CD4-positive, alpha-beta T cell treated with Interleukin-4 for 4 hours (primary cell): Measurements from ENCODE around the gene PCDHGA3.
"Not testable (repeated sequence)": the region's sequence is repeated elsewhere in the genome, so short reads cannot be mapped to it uniquely, and the experiment has no call there.

Experiments used
- DNase-seq: peaks from one replicate; pipeline ENCODE4 v3.0.0-alpha.2; 2020

The PCDHGA3 gene

DNA sequence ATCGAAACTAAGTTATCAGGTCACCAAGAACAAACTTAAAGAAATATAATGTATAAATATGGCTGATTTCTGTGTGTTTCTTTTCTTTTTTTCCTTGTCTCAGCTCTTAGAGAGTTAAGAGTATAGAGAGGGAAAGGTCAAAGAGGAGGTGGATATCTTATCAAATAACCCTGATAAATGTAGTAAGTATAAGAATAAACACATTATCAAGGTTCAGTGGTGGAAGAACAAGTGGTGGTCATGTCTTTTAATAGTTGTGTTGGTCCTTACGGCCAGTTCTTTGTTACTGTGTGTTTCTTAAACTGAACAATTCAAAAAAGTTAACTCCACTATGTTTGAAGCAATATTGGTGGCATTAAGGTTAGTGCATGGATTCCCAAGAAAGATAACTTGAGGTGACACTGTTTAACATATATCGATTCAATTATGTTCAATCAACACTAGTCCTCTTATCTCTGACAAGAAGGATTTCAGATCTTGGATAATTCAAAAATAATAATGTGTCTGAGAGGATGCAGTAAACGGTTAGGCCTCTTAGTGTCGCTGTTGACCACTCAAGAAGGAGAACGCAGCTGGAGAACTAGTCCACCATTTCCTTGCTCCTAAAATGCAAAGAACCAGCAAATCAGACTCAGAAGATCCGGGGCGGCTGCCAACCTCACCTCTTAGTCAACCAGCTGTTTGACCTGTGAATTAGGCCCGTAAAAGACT, at the start of gene PCDHGA3:
TSS of gene PCDHGA3 (plus strand) at position 588 of the 711 bp plus-strand sequence. CDS start 205 bp downstream, outside the sequence.
- DNase-seq, result no peak

DNA sequence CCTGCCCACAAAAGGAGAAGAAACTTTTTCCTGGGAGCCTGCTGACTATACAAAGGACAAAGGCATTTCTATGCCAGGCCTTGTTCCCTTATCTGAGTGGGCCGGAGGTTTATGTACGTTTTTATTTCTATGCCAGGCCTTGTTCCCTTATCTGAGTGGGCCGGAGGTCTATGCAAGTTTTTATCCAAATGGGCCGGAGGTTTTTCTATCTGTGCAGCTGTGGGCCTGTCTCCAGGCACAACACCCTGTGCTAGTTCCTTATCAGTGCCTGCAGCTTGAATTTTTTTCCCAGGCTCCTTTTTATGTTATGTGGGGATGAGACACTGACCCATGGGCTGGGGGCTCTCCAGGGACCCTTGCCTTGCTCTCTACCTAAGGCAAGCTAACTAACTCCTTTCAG, 45.3 kb upstream of the PCDHGA3 start:
- no peak for DNase-seq

DNA sequence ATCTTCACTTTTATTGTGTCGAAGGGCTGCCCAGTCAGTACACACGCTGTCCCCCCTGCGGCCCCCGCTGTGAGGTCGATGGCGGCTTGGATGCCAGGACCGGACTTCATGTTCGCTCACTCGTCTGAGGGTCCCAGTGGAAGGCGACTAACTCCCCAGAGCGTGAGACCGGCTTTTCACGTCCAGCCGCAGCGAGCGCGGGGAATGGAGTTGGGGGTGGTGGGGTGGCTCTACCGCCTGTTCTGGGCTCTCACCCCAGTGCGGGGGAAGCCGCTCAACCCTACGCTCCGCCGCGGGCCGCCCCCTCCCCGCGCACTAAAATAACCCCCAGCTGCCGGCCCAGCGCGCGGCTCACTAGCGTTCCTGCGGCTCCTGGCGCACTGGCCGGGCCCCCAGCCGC, 39.9 kb upstream of the PCDHGA3 start, which contains the start of gene SLC25A2:
TSS of gene SLC25A2 (minus strand) at position 294 of the 400 bp plus-strand sequence. CDS start at position 110, 184 bp downstream.
- DNase-seq, result no peak

DNA sequence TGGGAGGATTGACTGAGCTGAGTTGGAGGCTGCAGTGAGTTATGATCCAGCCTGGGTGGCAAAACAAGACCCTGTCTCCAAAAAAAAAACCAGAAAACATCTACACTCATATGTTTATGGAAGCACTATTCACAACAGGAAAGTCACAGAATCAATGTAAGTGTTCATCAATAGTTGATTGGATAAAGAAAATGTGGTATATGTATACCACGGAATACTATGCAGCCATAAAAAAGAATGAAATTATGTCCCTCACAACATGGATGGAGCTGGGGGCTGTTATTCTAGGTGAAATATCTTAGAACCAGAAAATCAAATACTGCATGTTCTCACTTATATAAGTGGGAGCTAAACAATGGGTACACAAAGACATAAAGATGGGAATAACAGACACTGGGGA, 37.0 kb upstream of the PCDHGA3 start:
- DNase-seq, result no peak

DNA sequence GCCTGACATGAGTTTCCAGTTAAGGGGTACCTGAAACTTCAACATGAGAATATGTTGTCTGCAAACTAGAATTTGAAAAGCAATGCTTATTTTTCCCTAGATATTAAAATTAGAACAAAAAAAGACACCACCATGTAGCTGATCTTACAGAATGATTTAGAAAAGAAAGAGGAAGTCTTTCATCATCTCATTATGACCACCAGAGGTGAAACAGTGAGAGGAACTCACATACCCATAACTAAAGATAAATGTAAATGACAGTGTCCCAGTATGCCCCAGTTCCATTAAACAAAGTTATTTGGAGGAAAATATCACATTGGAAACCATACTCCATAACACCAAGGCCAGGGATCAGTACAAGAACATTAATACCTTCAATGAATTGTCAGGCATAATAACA, 29.9 kb upstream of the PCDHGA3 start:
- DNase-seq, result no peak

DNA sequence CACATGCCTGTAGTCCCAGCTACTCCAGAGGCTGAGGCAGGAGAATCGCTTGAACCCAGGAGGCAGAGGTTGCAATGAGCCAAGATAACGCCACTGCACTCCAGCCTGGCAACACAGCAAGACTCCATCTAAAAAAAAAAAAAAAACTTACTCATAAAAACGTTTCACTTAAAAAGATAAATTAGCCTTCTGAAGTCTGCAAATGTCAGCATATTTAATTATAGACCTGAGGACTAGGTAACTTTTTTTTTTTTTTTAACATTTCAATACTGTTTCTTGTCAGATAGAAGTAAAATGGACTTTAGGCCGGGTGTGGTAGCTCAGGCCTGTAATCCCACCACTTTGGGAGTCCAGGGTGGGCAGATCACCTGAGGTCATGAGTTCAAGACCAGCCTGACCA, 26.7 kb upstream of the PCDHGA3 start:
- DNase-seq, result not testable (repeated sequence)

DNA sequence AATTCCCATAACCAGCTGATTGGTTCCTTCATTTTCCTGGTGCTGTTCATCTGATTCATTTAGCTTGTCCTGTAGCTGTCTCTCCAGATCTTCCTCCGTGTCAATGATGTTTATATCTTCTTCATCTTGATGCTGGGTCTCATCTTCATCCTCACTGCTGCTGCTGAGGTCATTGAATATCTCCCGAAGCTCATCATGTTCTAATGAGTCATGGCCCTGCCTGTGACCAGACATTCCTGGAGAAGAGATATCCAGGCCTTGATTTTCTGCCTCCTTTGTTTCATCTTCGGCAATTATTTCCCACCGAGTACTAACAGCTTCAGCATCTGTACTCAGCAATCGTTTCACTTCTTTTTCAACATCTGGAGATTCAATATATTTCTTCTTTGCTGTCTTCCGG, 24.4 kb upstream of the PCDHGA3 start:
- no peak for DNase-seq

DNA sequence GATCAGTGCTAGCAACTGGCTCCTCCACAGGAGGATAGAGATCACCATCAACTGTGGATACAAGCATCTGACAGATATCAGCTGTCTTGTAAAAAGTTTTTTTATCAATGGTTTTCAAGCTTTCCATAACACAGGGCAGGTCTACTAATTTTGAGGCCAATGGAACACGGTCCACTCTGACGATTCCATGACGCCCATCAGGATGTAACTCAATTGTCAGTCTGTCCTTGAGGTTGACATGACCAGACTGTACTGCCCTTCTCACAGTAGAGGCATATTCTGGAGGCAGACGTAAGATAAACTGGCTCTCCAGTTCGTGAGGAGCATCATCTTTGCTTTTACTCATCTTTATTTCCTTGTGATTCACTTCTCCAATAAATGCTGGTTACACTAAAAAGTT, 23.9 kb upstream of the PCDHGA3 start:
- no peak for DNase-seq

DNA sequence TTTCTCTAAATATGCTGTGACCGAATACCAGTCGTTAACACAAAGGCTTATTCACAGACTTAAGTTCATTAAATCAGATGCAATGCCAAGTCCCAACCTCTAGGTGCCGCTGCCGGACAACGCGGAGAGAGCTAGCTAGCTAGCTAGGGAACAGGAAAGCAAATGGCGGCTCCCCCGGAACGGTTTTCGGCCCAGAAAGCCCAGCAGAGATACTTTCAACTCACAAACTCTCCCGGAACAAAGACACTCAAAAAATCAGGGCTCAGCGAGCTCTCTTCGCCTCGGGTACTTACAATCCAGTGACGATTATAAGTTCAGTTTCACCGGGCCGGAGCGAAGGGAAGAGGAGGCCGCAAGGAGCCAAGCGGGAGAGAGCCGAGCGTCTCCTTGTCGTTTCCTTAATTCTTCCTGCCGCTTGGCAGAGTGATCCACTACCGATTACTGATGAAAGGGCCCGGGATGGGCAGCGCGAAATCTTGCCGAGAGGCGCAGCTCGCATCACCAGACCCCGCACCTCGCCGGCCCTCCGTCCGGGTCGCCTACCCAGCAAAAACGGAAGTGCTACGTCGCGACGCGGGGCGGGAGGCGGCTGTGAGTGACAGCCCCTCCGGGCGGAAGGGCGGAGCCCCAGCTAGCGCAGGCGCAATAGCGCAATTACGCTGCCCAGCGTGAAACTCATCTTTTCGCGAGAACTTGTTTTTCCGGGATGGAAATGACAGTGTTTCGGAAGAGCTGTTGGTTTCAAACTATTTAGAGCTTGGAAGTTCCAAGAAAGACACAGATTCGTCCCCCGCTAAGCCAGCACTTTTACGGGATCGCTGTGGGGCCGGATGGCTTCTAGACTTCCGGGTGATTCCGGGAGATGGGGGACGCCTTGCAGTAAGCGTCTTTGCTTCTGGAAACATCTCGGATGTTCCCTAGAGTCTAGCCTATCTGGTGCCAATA, 23.1 kb upstream of the PCDHGA3 start, which contains the start of gene TAF7:
TSS of gene TAF7 (minus strand) at position 560 of the 945 bp plus-strand sequence. CDS start 740 bp downstream, outside the sequence.
- DNase-seq, result peak; percentile 92

DNA sequence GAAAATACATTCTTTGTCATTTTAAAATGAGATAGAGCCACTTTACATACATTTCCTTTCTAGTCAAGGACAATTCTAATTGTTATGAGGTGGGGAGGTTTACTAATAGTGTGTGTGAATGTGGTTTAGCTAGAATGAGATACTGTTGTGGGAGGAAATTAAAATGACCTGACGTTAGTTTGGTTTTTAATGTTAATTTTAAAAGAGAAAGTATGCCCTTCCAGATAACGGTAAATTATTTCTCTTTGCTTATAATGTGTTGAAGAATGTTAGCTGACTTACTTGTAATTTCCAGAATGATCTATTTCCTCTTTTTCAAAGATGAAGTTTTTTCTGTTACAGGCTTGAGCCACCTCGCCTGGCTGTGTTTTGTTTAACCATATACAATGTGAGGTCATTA, 21.4 kb upstream of the PCDHGA3 start:
- DNase-seq, result no peak

DNA sequence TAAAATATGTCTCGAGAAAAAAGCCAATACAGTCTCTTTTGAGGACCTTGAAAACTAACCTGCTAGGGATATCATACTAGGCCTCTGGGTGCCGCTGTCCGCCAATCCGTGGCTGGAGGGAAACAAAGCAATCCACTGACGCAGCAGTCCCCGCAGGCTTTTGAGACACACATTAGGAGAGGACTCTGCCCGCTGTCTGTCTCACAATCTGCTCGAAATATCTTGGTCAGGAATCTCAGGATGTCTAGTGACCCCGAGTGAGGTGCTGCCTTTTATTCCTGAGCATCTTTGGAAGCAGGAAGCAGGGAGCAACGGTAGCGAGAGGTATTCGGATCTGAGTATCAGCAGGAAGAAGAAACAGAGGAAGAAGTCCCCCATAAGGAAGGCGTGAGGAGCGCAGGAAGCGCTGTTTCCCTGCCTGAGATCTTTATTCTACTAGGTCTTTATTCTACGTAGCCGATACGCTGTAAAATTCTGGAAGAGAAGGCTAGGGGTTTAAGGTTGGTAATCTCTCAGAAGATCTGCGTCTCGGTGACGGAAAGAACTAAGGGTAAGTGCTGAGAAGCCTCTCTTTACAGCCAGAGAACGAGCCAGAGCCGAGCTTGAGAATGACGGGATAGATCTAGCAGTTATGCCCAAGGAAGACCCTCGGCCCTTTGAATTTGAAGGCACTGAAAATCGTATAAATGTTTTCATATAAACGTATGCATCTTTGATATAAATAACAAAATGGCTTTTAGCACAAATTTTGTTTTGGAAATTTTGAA, 17.4 kb upstream of the PCDHGA3 start:
- peak; percentile 68 for DNase-seq

DNA sequence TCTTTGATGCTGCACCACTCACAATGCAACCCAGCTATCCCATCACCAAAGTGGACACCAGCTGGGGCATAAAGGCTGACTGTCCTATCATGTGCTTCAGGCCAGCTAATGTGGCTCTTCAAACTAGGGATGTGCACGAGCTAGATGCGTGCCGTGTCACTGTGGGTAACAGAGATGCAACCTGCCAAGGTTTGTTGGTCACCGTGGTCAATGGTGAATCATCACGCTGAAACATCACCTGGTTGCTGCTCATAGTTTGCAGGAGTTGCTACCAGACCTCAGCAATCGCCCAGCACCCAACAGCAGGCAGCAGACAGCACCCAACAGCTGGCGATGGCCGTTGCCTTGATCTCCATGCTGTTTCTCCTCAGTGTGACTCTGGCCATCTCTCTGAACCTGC, 15.4 kb upstream of the PCDHGA3 start:
- no peak for DNase-seq

DNA sequence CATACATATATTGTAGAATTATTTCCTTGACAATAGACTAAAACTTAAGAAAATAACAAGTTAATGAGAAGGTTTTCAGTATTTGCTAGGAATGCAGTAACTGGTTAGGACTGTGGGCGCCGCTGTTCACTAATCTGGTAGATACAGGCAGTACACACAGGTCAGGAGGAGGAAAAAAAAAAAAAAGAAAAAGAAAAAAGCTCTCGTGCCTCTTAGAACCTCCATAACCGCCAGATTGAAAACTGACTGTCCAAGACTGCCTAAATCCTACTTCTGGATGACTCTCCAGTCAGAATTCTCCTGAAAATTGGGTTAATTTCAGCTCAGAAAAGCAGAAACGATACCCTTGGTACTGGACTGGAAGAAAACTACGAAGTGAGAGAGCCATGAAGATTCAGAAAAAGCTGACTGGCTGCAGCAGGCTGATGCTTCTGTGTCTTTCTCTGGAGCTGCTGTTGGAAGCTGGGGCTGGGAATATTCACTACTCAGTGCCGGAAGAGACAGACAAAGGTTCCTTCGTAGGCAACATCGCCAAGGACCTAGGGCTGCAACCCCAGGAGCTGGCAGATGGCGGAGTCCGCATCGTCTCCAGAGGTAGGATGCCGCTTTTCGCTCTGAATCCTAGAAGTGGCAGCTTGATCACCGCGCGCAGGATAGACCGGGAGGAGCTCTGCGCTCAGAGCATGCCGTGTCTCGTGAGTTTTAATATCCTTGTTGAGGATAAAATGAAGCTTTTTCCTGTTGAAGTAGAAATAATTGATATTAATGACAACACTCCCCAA, 13.1 kb upstream of the PCDHGA3 start, which contains the start of gene PCDHGA1:
TSS of gene PCDHGA1 (plus strand) at position 216 of the 782 bp plus-strand sequence.
- peak; percentile 12 for DNase-seq

DNA sequence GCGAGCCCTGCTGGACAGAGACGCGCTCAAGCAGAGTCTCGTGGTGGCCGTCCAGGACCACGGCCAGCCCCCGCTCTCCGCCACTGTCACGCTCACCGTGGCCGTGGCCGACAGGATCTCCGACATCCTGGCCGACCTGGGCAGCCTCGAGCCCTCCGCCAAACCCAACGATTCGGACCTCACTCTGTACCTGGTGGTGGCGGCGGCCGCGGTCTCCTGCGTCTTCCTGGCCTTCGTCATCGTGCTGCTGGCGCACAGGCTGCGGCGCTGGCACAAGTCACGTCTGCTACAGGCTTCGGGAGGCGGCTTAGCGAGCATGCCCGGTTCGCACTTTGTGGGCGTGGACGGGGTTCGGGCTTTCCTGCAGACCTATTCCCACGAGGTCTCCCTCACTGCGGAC, 11.1 kb upstream of the PCDHGA3 start:
- DNase-seq, result not testable (repeated sequence)

DNA sequence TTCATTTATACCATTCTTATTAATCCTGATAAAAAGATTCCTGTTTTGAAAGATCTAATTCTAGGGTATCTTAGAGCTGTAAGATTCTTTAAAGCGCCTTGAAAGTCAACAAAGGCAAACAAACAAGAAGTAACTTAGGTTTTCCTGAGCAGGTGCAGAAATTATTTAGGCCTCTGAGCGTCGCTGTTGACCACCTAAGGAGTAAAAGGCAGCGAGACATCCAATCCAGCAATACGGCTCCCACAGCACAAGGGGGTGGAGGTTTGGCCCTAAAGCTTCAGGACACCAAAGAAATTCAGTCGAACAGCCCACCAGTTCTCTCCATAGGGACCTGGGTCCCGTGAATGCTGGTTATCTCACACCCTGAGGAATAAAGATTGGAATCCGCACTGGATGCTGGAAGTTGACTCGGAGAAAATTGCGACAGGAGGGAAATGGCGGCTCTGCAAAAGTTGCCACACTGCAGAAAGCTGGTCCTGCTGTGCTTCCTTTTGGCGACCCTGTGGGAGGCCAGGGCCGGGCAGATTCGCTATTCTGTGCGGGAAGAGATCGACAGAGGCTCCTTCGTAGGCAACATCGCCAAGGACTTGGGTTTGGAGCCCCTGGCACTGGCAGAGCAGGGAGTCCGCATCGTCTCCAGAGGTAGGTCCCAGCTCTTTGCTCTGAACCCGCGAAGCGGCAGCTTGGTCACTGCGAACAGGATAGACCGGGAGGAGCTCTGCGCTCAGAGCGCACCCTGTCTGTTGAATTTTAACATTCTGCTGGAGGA, 4.9 kb upstream of the PCDHGA3 start, which contains the start of gene PCDHGA2:
TSS of gene PCDHGA2 (plus strand) at position 223 of the 769 bp plus-strand sequence.
- DNase-seq, result no peak

DNA sequence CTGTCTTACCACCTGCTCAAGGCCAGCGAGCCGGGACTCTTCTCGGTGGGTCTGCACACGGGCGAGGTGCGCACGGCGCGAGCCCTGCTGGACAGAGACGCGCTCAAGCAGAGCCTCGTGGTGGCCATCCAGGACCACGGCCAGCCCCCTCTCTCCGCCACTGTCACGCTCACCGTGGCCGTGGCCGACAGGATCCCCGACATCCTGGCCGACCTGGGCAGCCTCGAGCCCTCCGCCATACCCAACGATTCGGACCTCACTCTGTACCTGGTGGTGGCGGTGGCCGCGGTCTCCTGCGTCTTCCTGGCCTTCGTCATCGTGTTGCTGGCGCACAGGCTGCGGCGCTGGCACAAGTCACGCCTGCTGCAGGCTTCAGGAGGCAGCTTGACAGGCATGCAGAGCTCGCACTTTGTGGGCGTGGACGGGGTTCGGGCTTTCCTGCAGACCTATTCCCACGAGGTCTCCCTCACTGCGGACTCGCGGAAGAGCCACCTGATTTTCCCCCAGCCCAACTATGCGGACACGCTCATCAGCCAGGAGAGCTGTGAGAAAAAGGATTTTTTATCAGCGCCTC, 2.8 kb upstream of the PCDHGA3 start:
- DNase-seq, result not testable (repeated sequence)

DNA sequence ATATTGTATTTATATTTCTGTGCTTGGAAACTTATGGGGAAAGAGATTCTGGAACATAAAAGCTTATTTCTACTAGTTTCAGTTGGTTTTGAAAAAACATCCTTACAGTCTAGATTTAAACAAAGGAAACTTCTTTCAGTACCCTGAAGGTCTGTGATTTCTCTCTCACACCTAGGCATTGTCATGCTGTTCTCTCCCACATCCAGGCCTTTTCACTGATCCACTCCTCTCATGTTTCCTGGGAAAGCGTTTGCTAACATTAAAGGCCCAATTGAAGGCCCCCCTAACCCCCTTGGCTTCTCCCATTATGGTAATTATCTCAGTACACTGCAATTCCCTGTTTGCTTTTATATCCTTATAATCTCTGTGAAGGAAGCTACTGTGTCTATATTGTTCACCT, 856 bp upstream of the PCDHGA3 start:
- DNase-seq, result no peak

DNA sequence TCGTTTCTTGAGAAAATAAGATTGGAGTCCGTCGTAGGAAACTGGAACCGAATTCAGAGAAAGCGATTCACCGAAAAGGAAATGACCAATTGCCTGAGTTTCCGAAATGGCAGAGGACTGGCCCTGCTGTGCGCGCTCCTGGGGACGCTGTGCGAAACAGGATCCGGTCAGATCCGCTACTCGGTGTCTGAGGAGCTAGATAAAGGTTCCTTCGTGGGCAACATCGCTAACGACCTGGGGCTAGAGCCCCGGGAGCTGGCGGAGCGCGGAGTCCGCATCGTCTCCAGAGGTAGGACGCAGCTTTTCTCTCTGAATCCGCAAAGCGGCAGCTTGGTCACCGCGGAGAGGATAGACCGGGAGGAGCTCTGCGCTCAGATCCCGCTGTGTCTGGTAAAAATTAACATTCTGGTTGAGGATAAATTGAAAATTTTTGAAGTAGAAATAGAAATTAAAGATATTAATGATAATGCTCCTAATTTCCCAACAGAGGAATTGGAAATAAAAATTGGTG, 379 bp downstream of the PCDHGA3 start:
- DNase-seq, result no peak

DNA sequence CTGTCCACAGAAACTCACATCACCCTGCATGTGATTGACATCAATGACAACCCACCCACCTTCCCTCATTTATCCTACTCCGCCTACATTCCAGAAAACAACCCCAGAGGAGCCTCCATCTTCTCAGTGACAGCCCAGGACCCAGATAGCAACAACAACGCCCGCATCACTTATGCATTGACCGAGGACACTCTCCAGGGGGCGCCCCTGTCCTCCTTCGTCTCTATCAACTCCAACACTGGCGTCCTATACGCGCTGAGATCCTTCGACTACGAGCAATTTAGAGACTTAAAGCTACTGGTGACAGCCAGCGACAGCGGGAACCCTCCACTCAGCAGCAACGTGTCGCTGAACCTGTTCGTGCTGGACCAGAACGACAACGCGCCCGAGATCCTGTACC, 1.7 kb downstream of the PCDHGA3 start:
- no peak for DNase-seq

DNA sequence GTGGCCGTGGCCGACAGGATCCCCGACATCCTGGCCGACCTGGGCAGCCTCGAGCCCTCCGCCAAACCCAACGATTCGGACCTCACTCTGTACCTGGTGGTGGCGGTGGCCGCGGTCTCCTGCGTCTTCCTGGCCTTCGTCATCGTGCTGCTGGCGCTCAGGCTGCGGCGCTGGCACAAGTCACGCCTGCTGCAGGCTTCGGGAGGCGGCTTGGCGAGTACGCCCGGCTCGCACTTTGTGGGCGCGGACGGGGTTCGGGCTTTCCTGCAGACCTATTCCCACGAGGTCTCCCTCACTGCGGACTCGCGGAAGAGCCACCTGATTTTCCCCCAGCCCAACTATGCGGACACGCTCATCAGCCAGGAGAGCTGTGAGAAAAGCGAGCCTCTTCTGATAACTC, 2.4 kb downstream of the PCDHGA3 start:
- not testable (repeated sequence) for DNase-seq
